Measurements from ENCODE around the gene SHD. TPM values are rescaled to one million over a fixed set of nuclear protein-coding genes. Genes with fewer than 3 reads are reported as not detected.
"Not testable (repeated sequence)": the region's sequence is repeated elsewhere in the genome, so short reads cannot be mapped to it uniquely, and the experiment has no call there.

SHD gene, protein sequence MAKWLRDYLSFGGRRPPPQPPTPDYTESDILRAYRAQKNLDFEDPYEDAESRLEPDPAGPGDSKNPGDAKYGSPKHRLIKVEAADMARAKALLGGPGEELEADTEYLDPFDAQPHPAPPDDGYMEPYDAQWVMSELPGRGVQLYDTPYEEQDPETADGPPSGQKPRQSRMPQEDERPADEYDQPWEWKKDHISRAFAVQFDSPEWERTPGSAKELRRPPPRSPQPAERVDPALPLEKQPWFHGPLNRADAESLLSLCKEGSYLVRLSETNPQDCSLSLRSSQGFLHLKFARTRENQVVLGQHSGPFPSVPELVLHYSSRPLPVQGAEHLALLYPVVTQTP
- total RNA-seq, result not detected

DNA sequence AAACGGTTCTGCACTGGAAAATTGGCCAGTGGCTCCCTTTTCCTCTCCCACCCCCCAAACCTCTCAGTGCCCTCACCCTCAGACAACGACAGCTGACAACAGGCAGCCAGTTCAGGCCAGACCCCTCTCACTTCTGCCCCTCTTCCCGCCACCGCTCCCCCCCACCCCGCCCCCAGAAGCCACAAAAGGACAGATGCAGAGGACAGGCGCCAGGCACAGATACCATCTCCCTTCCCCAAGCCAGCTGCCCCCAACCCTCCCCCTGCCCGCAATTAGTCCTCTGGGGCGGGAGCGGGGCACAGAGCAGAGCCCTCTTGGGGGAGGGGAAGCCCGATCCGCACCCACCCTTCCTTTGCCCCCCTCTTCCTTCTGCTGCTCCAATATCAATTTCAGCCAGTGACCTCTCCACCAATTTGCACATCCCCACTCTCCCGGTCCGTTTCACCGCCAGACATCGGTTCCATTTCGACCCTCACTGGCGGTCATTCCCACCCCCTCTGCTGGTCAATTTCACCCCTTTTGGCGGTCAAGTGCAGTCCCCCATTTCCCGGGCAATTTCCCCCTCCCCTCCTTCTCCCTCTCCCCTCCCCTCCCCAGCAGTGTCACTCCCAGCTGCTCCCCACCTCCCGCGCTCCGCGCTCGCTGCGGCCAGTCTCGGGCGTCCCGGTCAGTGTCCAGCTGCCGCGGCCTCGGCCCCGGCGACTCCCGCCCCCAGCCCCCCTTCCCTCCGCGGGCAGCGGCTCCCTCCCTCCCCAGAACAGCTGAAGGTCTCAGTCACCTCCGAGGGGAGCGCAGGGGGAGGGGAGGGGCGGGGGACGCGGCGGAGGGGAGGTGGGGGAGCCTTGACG, at the start of gene SHD:
TSS of gene SHD (plus strand) at position 848 of the 848 bp plus-strand sequence. CDS start 798 bp downstream, outside the sequence.
- CTCF ChIA-PET, result interaction anchor here (1.3 to 5.9 kb wide), 2 partner anchors 11 to 47 kb away, joined by 3 to 21 read pairs; no protein-coding TSS in a partner anchor
- POLR2A ChIA-PET, result interaction anchor here (0.7 kb wide), 1 partner anchor 148 kb away, joined by 3 read pairs; no protein-coding TSS in a partner anchor
- peaks cover 27% of the 10 kb centered on the region for H3K27me3 Mint-ChIP-seq
- no peak within 1 kb of the TSS for H3K4me3 Mint-ChIP-seq
- no peak for DNase-seq
- H3K36me3 Mint-ChIP-seq (ENCODE audit: low read depth), result no peaks in the 10 kb centered on the region
- peaks cover 2% of the 10 kb centered on the region for H3K4me1 Mint-ChIP-seq
- H3K9me3 Mint-ChIP-seq, result no peaks in the 10 kb centered on the region
- no peak within 1 kb of the TSS for H3K27ac Mint-ChIP-seq

DNA sequence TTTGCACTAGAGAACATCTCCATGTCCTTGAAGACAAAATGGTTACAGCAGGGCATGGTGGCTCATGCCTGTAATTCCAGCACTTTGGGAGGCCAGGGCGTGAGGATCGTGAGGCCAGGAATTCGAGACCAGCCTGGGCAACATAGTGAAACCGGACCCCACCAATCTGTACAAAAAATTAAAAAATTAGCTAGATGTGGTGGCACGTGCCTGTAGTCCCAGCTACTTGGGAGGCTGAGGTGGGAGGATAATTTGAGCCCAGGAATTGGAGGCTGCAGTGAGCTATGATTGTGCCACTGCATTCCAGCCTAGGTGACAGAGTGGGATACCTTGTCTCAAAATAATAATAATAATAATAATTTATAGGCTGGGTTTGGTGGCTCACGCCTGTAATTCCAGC, 48.8 kb upstream of the SHD start:
- H3K9me3 Mint-ChIP-seq; DNase-seq; H3K4me3 Mint-ChIP-seq; H3K27ac Mint-ChIP-seq; H3K27me3 Mint-ChIP-seq; H3K4me1 Mint-ChIP-seq; H3K36me3 Mint-ChIP-seq (ENCODE audit: low read depth); POLR2A ChIA-PET: not testable (repeated sequence)
- CTCF ChIA-PET, result interaction anchor here (0.7 to 0.8 kb wide), 2 partner anchors 77 to 242 kb away, joined by 4 read pairs; partner anchors contain the start of gene CREB3L3

DNA sequence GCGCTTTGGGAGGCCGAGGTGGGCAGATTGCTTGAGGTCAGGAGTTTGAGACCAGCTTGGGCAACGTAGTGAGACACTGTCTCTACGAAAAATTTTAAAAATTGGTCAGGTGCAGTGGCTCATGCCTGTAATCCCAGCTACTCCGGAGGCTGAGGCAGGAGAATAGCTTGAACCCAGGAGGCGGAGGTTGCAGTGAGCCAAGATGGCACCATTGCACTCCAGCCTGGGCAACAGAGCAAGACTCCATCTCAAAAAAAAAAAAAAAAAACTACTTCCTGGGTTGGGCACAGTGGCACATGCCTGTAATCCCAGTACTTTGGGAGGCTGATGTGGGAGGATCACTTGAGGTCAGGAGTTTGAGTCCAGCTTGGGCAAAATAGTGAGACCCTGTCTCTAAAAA, 47.5 kb upstream of the SHD start:
- CTCF ChIA-PET, result interaction anchor here (0.7 kb wide), 1 partner anchor 15 kb away, joined by 3 read pairs; no protein-coding TSS in a partner anchor
- H3K27me3 Mint-ChIP-seq; H3K9me3 Mint-ChIP-seq; H3K27ac Mint-ChIP-seq; H3K36me3 Mint-ChIP-seq (ENCODE audit: low read depth); POLR2A ChIA-PET; H3K4me1 Mint-ChIP-seq; DNase-seq; H3K4me3 Mint-ChIP-seq: not testable (repeated sequence)

DNA sequence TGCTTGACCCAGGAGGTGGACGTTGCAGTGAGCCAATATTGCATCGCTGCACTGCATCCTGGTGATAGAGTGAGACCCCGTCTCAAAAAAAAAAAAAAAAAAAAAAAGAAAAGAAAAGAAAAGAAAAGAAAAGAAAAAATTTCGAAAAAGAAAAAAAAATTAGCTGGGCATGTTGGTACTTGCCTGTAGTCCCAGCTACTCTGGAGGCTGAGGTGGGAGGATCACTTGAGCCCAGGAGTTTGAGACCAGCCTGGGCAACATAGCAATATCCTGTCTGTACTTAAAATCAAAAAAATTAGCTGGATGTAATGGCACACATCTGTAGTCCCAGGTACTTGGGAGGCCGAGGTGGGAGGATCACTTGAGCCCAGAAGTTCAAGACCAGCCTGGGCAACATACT, 46.9 kb upstream of the SHD start:
- peak overlapping the region; percentile 13 for H3K27ac Mint-ChIP-seq
- H3K36me3 Mint-ChIP-seq (ENCODE audit: low read depth); H3K4me1 Mint-ChIP-seq; POLR2A ChIA-PET; H3K27me3 Mint-ChIP-seq; H3K4me3 Mint-ChIP-seq; DNase-seq; H3K9me3 Mint-ChIP-seq: not testable (repeated sequence)
- CTCF ChIA-PET, result interaction anchor here (0.7 to 2.7 kb wide), 5 partner anchors 11 to 16 kb away, joined by 3 to 13 read pairs (median 3); partner anchors contain the start of gene YJU2

DNA sequence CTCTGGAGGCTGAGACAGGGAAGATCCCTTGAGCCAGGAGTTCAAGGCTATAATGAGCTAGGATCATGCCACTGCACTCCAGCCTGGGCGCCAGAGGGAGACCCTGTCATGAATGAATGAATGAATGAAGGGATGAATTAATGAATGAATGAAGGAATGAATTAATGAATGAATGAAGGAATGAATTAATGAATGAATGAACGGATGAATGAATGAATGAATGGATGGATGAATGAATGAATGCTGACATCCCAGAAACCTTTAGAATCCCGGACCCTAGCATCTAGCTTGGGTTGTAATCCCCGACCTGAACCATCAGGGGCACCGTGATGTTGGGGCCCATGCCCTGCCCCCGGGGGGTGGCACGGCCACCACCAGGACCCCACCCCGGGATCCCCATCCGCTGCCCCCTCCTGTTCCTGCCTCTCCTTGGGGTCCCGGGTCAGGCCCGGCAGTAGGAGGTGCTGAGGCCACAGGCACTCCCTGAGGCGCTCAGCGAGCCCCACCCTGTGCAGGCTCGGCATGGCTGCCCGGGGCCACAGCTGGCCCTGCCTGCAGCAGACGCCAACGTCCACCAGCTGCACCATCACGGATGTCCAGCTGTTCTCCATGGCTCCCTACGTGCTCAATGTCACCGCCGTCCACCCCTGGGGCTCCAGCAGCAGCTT, 46.3 kb upstream of the SHD start:
- DNase-seq, result no peak
- Mint-ChIP-seq H3K36me3 (ENCODE audit: low read depth) (no peaks in the 10 kb centered on the region), H3K27ac (no peak overlapping the region), H3K4me3 (no peak overlapping the region), H3K9me3 (no peaks in the 10 kb centered on the region), H3K4me1 (peaks cover 2% of the 10 kb centered on the region), H3K27me3 (no peaks in the 10 kb centered on the region)
- CTCF ChIA-PET, result interaction anchor here (1.1 to 2.7 kb wide), 4 partner anchors 10 to 16 kb away, joined by 3 to 13 read pairs (median 5); partner anchors contain the start of gene YJU2
- POLR2A ChIA-PET, result no interaction called here

DNA sequence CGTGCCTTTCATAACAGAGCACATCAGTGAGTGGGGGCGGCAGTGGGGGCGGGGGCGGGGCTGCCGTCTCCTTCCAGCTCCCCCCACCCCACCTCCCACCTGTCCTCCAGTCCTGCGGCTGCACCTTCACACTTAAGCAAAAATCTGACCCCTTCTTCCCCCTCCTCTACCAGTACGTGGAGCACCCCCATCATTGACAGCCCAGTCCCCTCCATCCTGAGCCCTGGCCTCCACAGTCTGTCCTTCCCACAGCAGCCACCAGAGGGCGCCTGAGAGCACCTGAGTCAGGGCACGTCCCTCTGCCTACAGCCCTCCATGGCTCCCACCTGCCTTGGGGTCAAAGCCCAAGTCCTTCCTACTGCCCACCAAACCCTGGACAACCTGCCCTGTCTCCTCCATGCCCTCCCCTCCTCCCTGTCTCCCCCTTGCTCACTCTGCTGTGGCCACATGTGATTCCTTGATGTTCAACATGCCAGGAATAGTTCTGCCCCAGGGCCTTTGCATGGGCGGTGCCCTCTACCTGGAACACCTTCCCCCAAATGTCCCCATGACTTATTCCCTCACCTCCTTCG, 45.7 kb upstream of the SHD start:
- Mint-ChIP-seq H3K4me1 (peaks cover 2% of the 10 kb centered on the region), H3K27me3 (no peaks in the 10 kb centered on the region), H3K4me3 (no peak overlapping the region), H3K9me3 (no peaks in the 10 kb centered on the region), H3K36me3 (ENCODE audit: low read depth) (no peaks in the 10 kb centered on the region), H3K27ac (no peak overlapping the region)
- ChIA-PET CTCF (interaction anchor here (1.1 to 2.7 kb wide), 5 partner anchors 10 to 17 kb away, joined by 3 to 13 read pairs (median 3); partner anchors contain the start of gene YJU2), POLR2A (no interaction called here)
- peak; percentile 75 for DNase-seq

DNA sequence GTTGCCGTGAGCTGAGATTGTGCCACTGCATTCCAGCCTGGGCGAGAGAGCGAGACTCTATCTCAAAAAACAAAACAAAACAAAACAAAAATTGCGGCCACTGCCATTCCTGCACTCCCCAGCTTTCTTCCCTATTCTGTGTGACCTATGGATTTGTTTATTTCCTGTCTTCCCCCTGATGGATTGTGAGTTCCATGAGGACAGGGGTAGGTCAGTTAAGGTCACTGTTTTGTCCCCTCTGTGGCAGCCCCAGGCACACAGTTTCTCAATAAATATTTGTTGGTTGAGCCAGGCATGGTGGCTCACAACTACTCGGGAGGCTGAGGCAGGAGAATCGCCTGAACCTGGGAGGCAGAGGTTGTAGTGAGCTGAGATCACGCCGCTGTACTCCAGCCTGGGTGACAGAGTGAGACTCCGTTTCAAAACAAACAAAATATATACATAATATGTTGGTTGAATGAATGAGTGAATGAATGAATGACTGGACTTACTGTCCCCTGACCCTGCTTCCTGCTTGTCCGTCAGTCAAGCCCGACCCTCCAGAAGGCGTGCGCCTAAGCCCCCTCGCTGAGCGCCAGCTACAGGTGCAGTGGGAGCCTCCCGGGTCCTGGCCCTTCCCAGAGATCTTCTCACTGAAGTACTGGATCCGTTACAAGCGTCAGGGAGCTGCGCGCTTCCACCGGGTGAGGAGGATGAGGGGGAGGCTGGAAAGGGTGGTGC, 44.8 kb upstream of the SHD start:
- no peak overlapping the region for H3K4me3 Mint-ChIP-seq
- no peaks in the 10 kb centered on the region for H3K36me3 Mint-ChIP-seq (ENCODE audit: low read depth)
- POLR2A ChIA-PET, result interaction anchor here (0.6 kb wide), 1 partner anchor 65 kb away, joined by 3 read pairs; no protein-coding TSS in a partner anchor
- H3K27me3 Mint-ChIP-seq, result no peaks in the 10 kb centered on the region
- H3K9me3 Mint-ChIP-seq, result no peaks in the 10 kb centered on the region
- CTCF ChIA-PET, result interaction anchor here (0.6 to 2.7 kb wide), 3 partner anchors 9 to 1453 kb away, joined by 3 to 13 read pairs (median 8); no protein-coding TSS in a partner anchor
- DNase-seq, result no peak
- no peak overlapping the region for H3K27ac Mint-ChIP-seq
- H3K4me1 Mint-ChIP-seq, result peaks cover 2% of the 10 kb centered on the region

DNA sequence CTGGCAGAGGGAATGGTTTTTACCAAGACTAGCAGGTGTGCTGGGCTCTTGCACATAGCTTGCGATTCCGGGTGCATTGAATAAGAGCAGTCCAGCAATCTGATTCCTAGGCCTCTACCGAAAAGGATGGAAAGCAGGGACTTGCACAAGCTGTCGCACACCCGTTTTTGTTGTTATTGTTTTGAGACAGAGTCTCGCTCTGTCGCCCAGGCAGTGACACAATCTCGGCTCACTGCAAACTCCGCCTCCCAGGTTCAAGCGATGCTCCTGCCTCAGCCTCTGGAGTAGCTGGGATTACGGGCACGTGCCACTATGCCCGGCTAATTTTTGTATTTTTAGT, 44.2 kb upstream of the SHD start:
- H3K36me3 Mint-ChIP-seq (ENCODE audit: low read depth), result no peaks in the 10 kb centered on the region
- no peaks in the 10 kb centered on the region for H3K9me3 Mint-ChIP-seq
- ChIA-PET CTCF (interaction anchor here (1.2 to 2.7 kb wide), 2 partner anchors 8 to 16 kb away, joined by 3 to 13 read pairs; no protein-coding TSS in a partner anchor), POLR2A (no interaction called here)
- H3K4me3 Mint-ChIP-seq, result no peak overlapping the region
- H3K4me1 Mint-ChIP-seq, result peaks cover 2% of the 10 kb centered on the region
- DNase-seq, result no peak
- no peaks in the 10 kb centered on the region for H3K27me3 Mint-ChIP-seq
- H3K27ac Mint-ChIP-seq, result no peak overlapping the region

DNA sequence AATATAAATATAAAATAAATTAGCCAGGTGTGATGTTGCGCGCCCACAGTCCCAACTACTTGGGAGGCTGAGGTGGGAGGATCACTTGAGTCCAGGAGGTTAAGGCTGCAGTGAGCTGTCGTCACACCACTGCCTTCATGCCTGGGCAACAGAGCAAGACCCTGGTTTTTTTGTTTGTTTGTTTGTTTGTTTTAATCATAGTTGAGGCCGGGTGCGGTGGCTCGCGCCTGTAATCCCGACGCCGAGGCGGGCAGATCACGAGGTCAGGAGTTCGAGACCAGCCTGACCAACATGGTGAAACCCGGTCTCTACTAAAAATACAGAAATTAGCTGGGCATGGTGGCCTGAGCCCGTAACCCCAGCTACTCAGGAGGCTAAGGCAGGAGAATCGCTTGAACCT, 41.6 kb upstream of the SHD start:
- CTCF ChIA-PET; POLR2A ChIA-PET; H3K4me1 Mint-ChIP-seq; DNase-seq; H3K9me3 Mint-ChIP-seq; H3K27me3 Mint-ChIP-seq; H3K4me3 Mint-ChIP-seq; H3K36me3 Mint-ChIP-seq (ENCODE audit: low read depth): not testable (repeated sequence)
- peak overlapping the region; percentile 5 for H3K27ac Mint-ChIP-seq

DNA sequence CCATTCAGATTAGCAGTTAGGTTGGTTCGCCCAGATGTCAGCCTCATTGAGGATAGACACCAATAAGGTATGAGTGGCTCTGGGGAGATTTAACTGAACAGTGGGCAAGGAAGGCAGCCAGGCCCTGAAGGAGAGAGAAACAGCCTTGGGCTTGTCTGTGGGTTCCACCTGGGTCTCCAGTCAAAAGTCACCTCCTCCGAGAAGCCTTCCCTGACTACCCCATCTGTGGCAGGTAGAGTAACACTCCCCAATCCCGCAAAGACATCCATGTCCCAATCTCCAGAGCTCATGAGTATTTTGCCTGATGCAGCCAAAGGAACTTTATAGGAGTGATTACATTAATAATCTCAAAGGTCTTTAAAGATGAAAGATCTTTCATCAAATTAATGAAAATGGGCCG, 40.2 kb upstream of the SHD start:
- H3K27ac Mint-ChIP-seq, result no peak overlapping the region
- H3K9me3 Mint-ChIP-seq, result peaks cover 5% of the 10 kb centered on the region
- ChIA-PET POLR2A (no interaction called here), CTCF (interaction anchor here (0.9 kb wide), 1 partner anchor 132 kb away, joined by 4 read pairs; no protein-coding TSS in a partner anchor)
- H3K27me3 Mint-ChIP-seq, result peaks cover 1% of the 10 kb centered on the region
- no peak overlapping the region for H3K4me3 Mint-ChIP-seq
- DNase-seq, result no peak
- no peaks in the 10 kb centered on the region for H3K36me3 Mint-ChIP-seq (ENCODE audit: low read depth)
- no peaks in the 10 kb centered on the region for H3K4me1 Mint-ChIP-seq

DNA sequence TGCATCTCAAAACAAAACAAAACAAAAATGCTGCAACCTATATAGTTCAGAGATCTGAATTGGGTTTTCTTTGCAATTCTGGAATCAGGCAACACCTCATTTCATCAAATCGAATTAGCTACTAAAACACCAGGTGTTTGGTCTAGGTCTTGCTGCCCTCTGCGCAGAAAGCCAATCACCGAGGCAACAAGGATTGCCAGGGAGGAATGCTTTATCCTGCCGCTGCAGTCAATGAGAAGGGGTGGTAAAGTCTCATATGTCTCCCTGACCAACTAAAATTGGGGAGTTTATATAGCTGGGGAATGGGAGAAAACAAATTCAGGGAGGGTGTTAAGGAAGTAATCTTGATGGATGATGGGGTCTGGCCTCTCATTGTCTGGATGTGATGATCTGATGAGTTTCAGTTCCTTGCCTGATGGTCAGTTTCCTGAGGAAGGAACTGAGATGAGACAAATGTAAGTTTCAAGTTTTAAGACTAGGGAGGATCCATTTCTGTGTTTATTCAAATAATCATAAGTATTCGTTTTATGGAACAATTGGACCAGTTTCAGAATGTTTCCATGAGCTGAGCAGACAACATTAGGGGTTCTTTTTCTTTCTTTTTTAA, 37.1 kb upstream of the SHD start:
- Mint-ChIP-seq H3K4me1 (peaks cover 9% of the 10 kb centered on the region), H3K27ac (no peak overlapping the region), H3K36me3 (ENCODE audit: low read depth) (no peaks in the 10 kb centered on the region), H3K4me3 (no peak overlapping the region), H3K9me3 (peaks cover 5% of the 10 kb centered on the region), H3K27me3 (peaks cover 1% of the 10 kb centered on the region)
- POLR2A ChIA-PET, result no interaction called here
- CTCF ChIA-PET, result interaction anchor here (2.1 to 2.3 kb wide), 2 partner anchors 8 to 25 kb away, joined by 7 to 13 read pairs; no protein-coding TSS in a partner anchor
- DNase-seq, result no peak
